ENCODE measurements around the gene RFNG.

The RFNG gene

GRCh38 chr17:82058230-82058854 is 6.7 kb upstream of the RFNG start:
- DNase-seq (ENCODE audit: low read depth in 2 of 2) = no peak

- DNase-seq (ENCODE audit: low read depth in 2 of 2) = no peak
Measured at GRCh38 chr17:82056729-82057621, 5.4 kb upstream of the RFNG start.

GRCh38 chr17:82055965-82056728 is 4.5 kb upstream of the RFNG start:
- DNase-seq (ENCODE audit: low read depth in 2 of 2) = no peak

GRCh38 chr17:82055023-82055964 is 3.7 kb upstream of the RFNG start:
- no peak for DNase-seq (ENCODE audit: low read depth in 2 of 2)

- DNase-seq (ENCODE audit: low read depth in 2 of 2) = no peak
Measured at GRCh38 chr17:82054351-82055022, 2.9 kb upstream of the RFNG start.

- DNase-seq (ENCODE audit: low read depth in 2 of 2) = no peak
Measured at GRCh38 chr17:82053556-82054263, 2.1 kb upstream of the RFNG start.

- no peak for DNase-seq (ENCODE audit: low read depth in 2 of 2)
Measured at GRCh38 chr17:82053130-82053529, 1.5 kb upstream of the RFNG start.

GRCh38 chr17:82052638-82053059 is 1.0 kb upstream of the RFNG start:
- DNase-seq (ENCODE audit: low read depth in 2 of 2) = no peak

- no peak for DNase-seq (ENCODE audit: low read depth in 2 of 2)
Measured at GRCh38 chr17:82050761-82051641, 610 bp downstream of the RFNG start.

- DNase-seq (ENCODE audit: low read depth in 2 of 2) = no peak
Measured at GRCh38 chr17:82050152-82050760, 1.4 kb downstream of the RFNG start.

GRCh38 chr17:82049521-82049971 is 2.1 kb downstream of the RFNG start:
- no peak for DNase-seq (ENCODE audit: low read depth in 2 of 2)

- DNase-seq (ENCODE audit: low read depth in 2 of 2) = no peak
Measured at GRCh38 chr17:82049106-82049505, 2.5 kb downstream of the RFNG start.

GRCh38 chr17:82048571-82048971 is 3.0 kb downstream of the RFNG start:
- DNase-seq (ENCODE audit: low read depth in 2 of 2) = no peak

- no peak for DNase-seq (ENCODE audit: low read depth in 2 of 2)
Measured at GRCh38 chr17:82047914-82048570, 3.6 kb downstream of the RFNG start.

- no peak for DNase-seq (ENCODE audit: low read depth in 2 of 2)
Measured at GRCh38 chr17:82047379-82047778, 4.2 kb downstream of the RFNG start.

GRCh38 chr17:82046903-82047302 is 4.7 kb downstream of the RFNG start:
- DNase-seq (ENCODE audit: low read depth in 2 of 2) = no peak

GRCh38 chr17:82045936-82046484 is 5.6 kb downstream of the RFNG start:
- DNase-seq (ENCODE audit: low read depth in 2 of 2) = no peak

- no peak for DNase-seq (ENCODE audit: low read depth in 2 of 2)
Measured at GRCh38 chr17:82043507-82043906, 8.1 kb downstream of the RFNG start.

All from stimulated activated CD8-positive, alpha-beta memory T cell treated with anti-CD3 and anti-CD28 coated beads, Interleukin-7, amount 100 ng/mL, for 4 hours (primary cell).